Body of pancreas (tissue), 4 donors: ENCODE results near the gene DHX30.

Experiments used
- CTCF ChIP-seq, 7 experiments: fragments of 450-650 bp in 4 of 7; fragments of 200-600 bp in 3 of 7; sonication (generic) in 3 of 7; IDR thresholded peaks; one replicate each; pipeline ENCODE4 v1.5.1; 2016 to 2019; ENCODE audit warnings: antibody characterized with exemption in 7 of 7
- POLR2A ChIP-seq, 3 donors: fragments of 450-650 bp; IDR thresholded peaks; one replicate each; pipeline ENCODE4 v1.6.1; 2016; ENCODE audit warnings: antibody characterized with exemption in 3 of 3, mild to moderate bottlenecking in 2 of 3

GRCh38 chr3:47863391-47864128 is 60.6 kb downstream of the DHX30 start:
- TF ChIP-seq CTCF (IDR thresholded peaks at IDR 0.05): no peak
- TF ChIP-seq POLR2A (IDR thresholded peaks at IDR 0.05): no peak
